SK-N-SH (cell line): ENCODE results near the gene RILPL1. TPM values are rescaled to one million over a fixed set of nuclear protein-coding genes. Genes with fewer than 3 reads are reported as not detected.

Experiments
- CTCF ChIA-PET: fragments of 300-600, 350-600 bp; formaldehyde crosslinking; extraction: SDS; loops from one replicate; lab custom pipeline; 2021; lab: Yijun Ruan, JAX
- POLR2A ChIA-PET: fragments of 350-600 bp; sonication (Branson Sonifier 250); formaldehyde crosslinking; extraction: SDS; loops from one replicate; lab custom pipeline; 2020; ENCODE audit warnings: antibody characterized with exemption, inconsistent platforms; lab: Yijun Ruan, JAX
- DNase-seq: peaks from one replicate; pipeline ENCODE4 v3.0.0; 2012
- H2AFZ ChIP-seq: fragments of 200-600 bp; sonication (generic); 2 replicates; pipeline ENCODE4 v1.8.1; 2016; ENCODE audit warnings: antibody characterized with exemption, mild to moderate bottlenecking, low read depth
- H3F3A ChIP-seq: fragments of 200-600 bp; sonication (generic); replicated peaks from 2 replicates; pipeline ENCODE3; 2016; ENCODE audit warnings: antibody characterized with exemption, mild to moderate bottlenecking; ENCODE audit not compliant: insufficient read depth
- H3K27ac ChIP-seq, 2 experiments: fragments of 200-500 bp in 1 of 2; fragments of 200-600 bp in 1 of 2; sonication (Bioruptor generic) in 1 of 2; sonication (generic), shearing (Covaris generic) in 1 of 2; 2 replicates each; pipeline versions ENCODE4 v1.5.1 to v1.6.1; 2014 to 2016; ENCODE audit warnings: low read depth in 2 of 2, inconsistent platforms in 1 of 2, low read length in 1 of 2, mild to moderate bottlenecking in 1 of 2, mixed read lengths in 1 of 2
- H3K27me3 ChIP-seq: fragments of 200-600 bp; sonication (generic), shearing (Covaris generic); 2 replicates; pipeline ENCODE4 v1.6.1; 2016; ENCODE audit warnings: mixed run types; ENCODE audit not compliant: insufficient read depth
- H3K36me3 ChIP-seq, 2 experiments: fragments of 200-500 bp in 1 of 2; fragments of 200-600 bp in 1 of 2; sonication (Bioruptor generic) in 1 of 2; sonication (generic) in 1 of 2; replicated peaks in 1 of 2; 2 replicates each; pipeline versions ENCODE3 to v1.5.1; 2014 to 2016; ENCODE audit warnings: low read length in 1 of 2, mild to moderate bottlenecking in 1 of 2; ENCODE audit not compliant: insufficient read depth in 2 of 2, control insufficient read depth in 1 of 2
- H3K4me1 ChIP-seq, 2 experiments: fragments of 200-500 bp in 1 of 2; fragments of 200-600 bp in 1 of 2; sonication (Bioruptor generic) in 1 of 2; sonication (generic), shearing (Covaris generic) in 1 of 2; 2 replicates each; pipeline versions ENCODE4 v1.5.1 to v1.6.1; 2014 to 2016; ENCODE audit warnings: low read depth in 1 of 2, low read length in 1 of 2, mixed run types in 1 of 2; ENCODE audit not compliant: insufficient read depth in 2 of 2, control insufficient read depth in 1 of 2
- H3K4me2 ChIP-seq: fragments of 200-600 bp; sonication (generic), shearing (Covaris generic); 2 replicates; pipeline ENCODE4 v1.6.1; 2017; ENCODE audit warnings: mixed run types
- H3K4me3 ChIP-seq, 2 experiments: fragments of 200-500 bp in 1 of 2; fragments of 200-600 bp in 1 of 2; sonication (Bioruptor generic) in 1 of 2; sonication (generic), shearing (Covaris generic) in 1 of 2; 2 replicates each; pipeline versions ENCODE4 v1.5.1 to v1.8.1; 2014 to 2016; ENCODE audit warnings: low read depth in 2 of 2, inconsistent platforms in 1 of 2, low read length in 1 of 2, mild to moderate bottlenecking in 1 of 2, mixed read lengths in 1 of 2, moderate library complexity in 1 of 2
- H3K79me2 ChIP-seq: fragments of 200-600 bp; sonication (generic); 2 replicates; pipeline ENCODE4 v1.8.1; 2017; ENCODE audit warnings: mild to moderate bottlenecking; ENCODE audit not compliant: insufficient read depth
- H3K9ac ChIP-seq: fragments of 200-600 bp; sonication (generic); 2 replicates; pipeline ENCODE4 v1.6.1; 2017; ENCODE audit warnings: mixed run types
- H3K9me2 ChIP-seq: fragments of 200-600 bp; sonication (generic); 2 replicates; pipeline ENCODE4 v1.6.1; 2017; ENCODE audit warnings: mixed run types
- H3K9me3 ChIP-seq: fragments of 200-600 bp; sonication (generic); 2 replicates; pipeline ENCODE4 v1.6.1; 2017; ENCODE audit warnings: mixed run types, mild to moderate bottlenecking, moderate library complexity
- H4K20me1 ChIP-seq: fragments of 200-600 bp; sonication (generic); 2 replicates; pipeline ENCODE4 v1.6.1; 2017; ENCODE audit warnings: mild to moderate bottlenecking, mixed run types; ENCODE audit not compliant: insufficient read depth
- CHD2 ChIP-seq: fragments of 150-350 bp; IDR thresholded peaks from 2 replicates; pipeline ENCODE4 v1.6.1; 2018; ENCODE audit warnings: low read length; ENCODE audit not compliant: partially characterized antibody
- CTCF ChIP-seq: fragments of 200-600 bp; sonication (generic); IDR thresholded peaks from 2 replicates; pipeline ENCODE4 v1.6.1; 2017; ENCODE audit warnings: antibody characterized with exemption, mild to moderate bottlenecking, moderate library complexity
- EP300 ChIP-seq, 2 experiments: IDR thresholded peaks; 2 replicates each; pipeline versions ENCODE4 v1.4.0 to v1.6.1; 2012; ENCODE audit warnings: borderline replicate concordance in 1 of 2, low read depth in 1 of 2, low read length in 1 of 2
- FOXJ3 ChIP-seq: sonication (generic); formaldehyde crosslinking; IDR thresholded peaks from 2 replicates; pipeline ENCODE4 v1.5.1; 2020; ENCODE audit warnings: mild to moderate bottlenecking, missing genetic modification reagents
- FOXM1 ChIP-seq: IDR thresholded peaks from 2 replicates; pipeline ENCODE4 v1.4.0; 2012; ENCODE audit warnings: low read depth, mild to moderate bottlenecking
- GABPA ChIP-seq: IDR thresholded peaks from 2 replicates; pipeline ENCODE4 v1.4.0; 2012; ENCODE audit warnings: low read depth, mild to moderate bottlenecking
- IRF3 ChIP-seq: fragments of 150-350 bp; IDR thresholded peaks from 2 replicates; pipeline ENCODE4 v1.6.1; 2016; ENCODE audit warnings: mild to moderate bottlenecking, low read depth, low read length
- JUND ChIP-seq: IDR thresholded peaks from 2 replicates; pipeline ENCODE4 v1.4.0; 2012
- MAX ChIP-seq: IDR thresholded peaks from 2 replicates; pipeline ENCODE4 v1.4.0; 2012; ENCODE audit warnings: low read depth
- MXI1 ChIP-seq: IDR thresholded peaks from 2 replicates; pipeline ENCODE4 v1.6.1; 2012; ENCODE audit warnings: mild to moderate bottlenecking, low read depth, low read length, improper control_type of control experiment
- NFIC ChIP-seq: IDR thresholded peaks from 2 replicates; pipeline ENCODE4 v1.4.0; 2012; ENCODE audit warnings: borderline replicate concordance
- PBX3 ChIP-seq: IDR thresholded peaks from 2 replicates; pipeline ENCODE4; 2012
- RAD21 ChIP-seq: IDR thresholded peaks from 2 replicates; pipeline ENCODE4 v1.6.1; 2012; ENCODE audit warnings: mild to moderate bottlenecking, low read length
- RCOR1 ChIP-seq: fragments of 150-350 bp; IDR thresholded peaks from 2 replicates; pipeline ENCODE4 v1.6.1; 2017; ENCODE audit warnings: antibody characterized with exemption, low read length
- SIN3A ChIP-seq: IDR thresholded peaks from 2 replicates; pipeline ENCODE4 v1.6.1; 2012; ENCODE audit warnings: low read depth, mild to moderate bottlenecking, low read length, moderate library complexity, borderline replicate concordance
- USF1 ChIP-seq: IDR thresholded peaks from 2 replicates; pipeline ENCODE4 v1.4.0; 2012; ENCODE audit warnings: low read depth, borderline replicate concordance
- YY1 ChIP-seq: IDR thresholded peaks from 2 replicates; pipeline ENCODE4 v1.4.0; 2012; ENCODE audit warnings: low read depth, mild to moderate bottlenecking
- ZBTB33 ChIP-seq: IDR thresholded peaks from 2 replicates; pipeline ENCODE4 v1.4.0; 2012; ENCODE audit warnings: low read depth, borderline replicate concordance
- WGBS: methylation state at CpG from one replicate; pipeline ENCODE4 v1.1.6; 2017; ENCODE audit warnings: low lambda C conversion rate; 5-methylcytosine and 5-hydroxymethylcytosine counted together
- polyA plus RNA-seq, 3 experiments: library from polyadenylated mRNA; depleted of rRNA; stranded (reverse); fragments of >200 nt; gene quantifications; 2 replicates each; pipeline ENCODE4 v1.2.3, GENCODE V29; 2012

The RILPL1 gene
- polyA plus RNA-seq, 1 of the 3 experiments (the other 2 are of a cell fraction) = 32.6 TPM

- Histone ChIP-seq H3K4me1 (no peaks in the 10 kb centered on the region), H3K9ac (no peak overlapping the region), H4K20me1 (no peaks in the 10 kb centered on the region), H3K27me3 (no peaks in the 10 kb centered on the region), H2AFZ (no peak overlapping the region), H3K36me3 (peaks cover 0 to 4% of the 10 kb centered on the region in 2 experiments), H3K79me2 (no peaks in the 10 kb centered on the region), H3K4me3 (no peak overlapping the region), H3F3A (no peaks in the 10 kb centered on the region), H3K27ac (no peak overlapping the region), H3K9me3 (no peaks in the 10 kb centered on the region), H3K4me2 (no peak overlapping the region), H3K9me2 (no peaks in the 10 kb centered on the region)
- ChIA-PET CTCF (no interaction called here), POLR2A (no interaction called here)
- 92% methylated on average over 6 of the region's 6 CpGs for WGBS
- no peak for TF ChIP-seq CHD2
- no peak for TF ChIP-seq JUND
- TF ChIP-seq CTCF = no peak
- no peak for TF ChIP-seq IRF3
- TF ChIP-seq EP300 (IDR thresholded peaks at IDR 0.05; ENCODE audit: borderline replicate concordance in 1 of 2, low read depth in 1 of 2, low read length in 1 of 2) = no peak
- no peak for TF ChIP-seq RCOR1
- no peak for TF ChIP-seq USF1
- TF ChIP-seq GABPA = no peak
- TF ChIP-seq RAD21 = no peak
- DNase-seq = no peak
Observed at GRCh38 chr12:123489580-123489979, 43.9 kb downstream of the RILPL1 start.

GRCh38 chr12:123488539-123489230 is 44.8 kb downstream of the RILPL1 start:
- CTCF ChIA-PET = no interaction called here
- H3F3A ChIP-seq = no peaks in the 10 kb centered on the region
- no peak for TF ChIP-seq YY1
- no peak for TF ChIP-seq NFIC
- TF ChIP-seq MXI1 = no peak
- TF ChIP-seq CTCF = no peak
- no peak for TF ChIP-seq FOXM1
- TF ChIP-seq RCOR1 = no peak
- no peak for TF ChIP-seq ZBTB33
- TF ChIP-seq FOXJ3 (CRISPR knock-in tag) = no peak
- no peak for TF ChIP-seq PBX3
- TF ChIP-seq SIN3A = no peak
- TF ChIP-seq MAX = no peak

More at GRCh38 chr12:123488539-123489230, 44.8 kb downstream of the RILPL1 start:
- H3K4me1 ChIP-seq = no peaks in the 10 kb centered on the region
- no peaks in the 10 kb centered on the region for H3K79me2 ChIP-seq
- POLR2A ChIA-PET = no interaction called here
- H3K9ac ChIP-seq = no peak overlapping the region
- no peak overlapping the region for H3K4me3 ChIP-seq
- 96% methylated on average over 18 of the region's 20 CpGs for WGBS
- H3K9me2 ChIP-seq = no peaks in the 10 kb centered on the region
- H2AFZ ChIP-seq = no peak overlapping the region
- H4K20me1 ChIP-seq = no peaks in the 10 kb centered on the region
- no peak for DNase-seq
- H3K27me3 ChIP-seq = no peaks in the 10 kb centered on the region
- peaks cover 0 to 7% of the 10 kb centered on the region in 2 experiments for H3K36me3 ChIP-seq
- no peak overlapping the region for H3K27ac ChIP-seq
- H3K4me2 ChIP-seq = no peak overlapping the region
- H3K9me3 ChIP-seq = no peaks in the 10 kb centered on the region
